Urothelium cell line (cell line): Measurements from ENCODE around the gene FUT2.
A peak's percentile ranks its signal among the peaks of the same experiment; 100 is the strongest.
"Not testable (repeated sequence)": the region's sequence is repeated elsewhere in the genome, so short reads cannot be mapped to it uniquely, and the experiment has no call there.

ENCODE experiments used
- DNase-seq: peaks from one replicate; pipeline ENCODE4 v3.0.0; 2011; ENCODE audit warnings: low spot score, mixed read lengths
- FAIRE-seq: peaks from 2 replicates; lab custom pipeline; 2011; peaks lifted over from hg19 to GRCh38; lab: Jason Lieb, UNC

The FUT2 gene

GRCh38 chr19:48670699-48671445, 24.9 kb upstream of the FUT2 start:
- no peak for DNase-seq
- no peak for FAIRE-seq

GRCh38 chr19:48671446-48671995, 24.2 kb upstream of the FUT2 start:
- FAIRE-seq, result no peak
- no peak for DNase-seq

GRCh38 chr19:48672994-48673393, 22.8 kb upstream of the FUT2 start, which contains the start of gene NTN5:
Gene NTN5 (minus strand): TSS chr19:48673017. CDS start chr19:48670986, 2,031 bp downstream.
- FAIRE-seq, result no peak
- no peak for DNase-seq

GRCh38 chr19:48673436-48674100, 22.2 kb upstream of the FUT2 start:
- DNase-seq, result no peak
- no peak for FAIRE-seq

- DNase-seq, result no peak
- FAIRE-seq, result no peak
Measured at GRCh38 chr19:48674216-48674809, 21.5 kb upstream of the FUT2 start.

- FAIRE-seq, result peak; percentile 56
- DNase-seq, result peak; percentile 90
Measured at GRCh38 chr19:48674921-48675824, 20.6 kb upstream of the FUT2 start.

GRCh38 chr19:48676487-48676886, 19.3 kb upstream of the FUT2 start:
- FAIRE-seq (no peak), DNase-seq (no peak)

- FAIRE-seq (no peak), DNase-seq (no peak)
Measured at GRCh38 chr19:48676887-48677286, 18.9 kb upstream of the FUT2 start.

- FAIRE-seq (no peak), DNase-seq (no peak)
Measured at GRCh38 chr19:48678201-48678600, 17.6 kb upstream of the FUT2 start.

GRCh38 chr19:48680006-48680405, 15.8 kb upstream of the FUT2 start:
- FAIRE-seq, DNase-seq: not testable (repeated sequence)

- no peak for DNase-seq
- no peak for FAIRE-seq
Measured at GRCh38 chr19:48680436-48681126, 15.2 kb upstream of the FUT2 start.

GRCh38 chr19:48681127-48681470, 14.7 kb upstream of the FUT2 start:
- peak; percentile 82 for FAIRE-seq
- DNase-seq, result peak; percentile 70

- DNase-seq (no peak), FAIRE-seq (no peak)
Measured at GRCh38 chr19:48683349-48683748, 12.4 kb upstream of the FUT2 start.

- FAIRE-seq, result no peak
- DNase-seq, result peak; percentile 60
Measured at GRCh38 chr19:48685583-48685982, 10.2 kb upstream of the FUT2 start.

- DNase-seq (no peak), FAIRE-seq (no peak)
Measured at GRCh38 chr19:48686088-48686487, 9.7 kb upstream of the FUT2 start.

- DNase-seq, FAIRE-seq: not testable (repeated sequence)
Measured at GRCh38 chr19:48686637-48687036, 9.1 kb upstream of the FUT2 start.

- no peak for DNase-seq
- no peak for FAIRE-seq
Measured at GRCh38 chr19:48687776-48688175, 8.0 kb upstream of the FUT2 start.

GRCh38 chr19:48689449-48689848, 6.3 kb upstream of the FUT2 start:
- FAIRE-seq (no peak), DNase-seq (no peak)

GRCh38 chr19:48693629-48694028, 2.1 kb upstream of the FUT2 start:
- DNase-seq, FAIRE-seq: not testable (repeated sequence)
